Endometrium (tissue), 2 donors: ENCODE measurements around the gene GAA.
"Not testable (repeated sequence)": the region's sequence is repeated elsewhere in the genome, so short reads cannot be mapped to it uniquely, and the experiment has no call there.

Experiments
- FAIRE-seq: peaks from 2 replicates; lab custom pipeline; 2012; peaks lifted over from hg19 to GRCh38; lab: Jason Lieb, UNC
- donor health status: control.
- donor health status: control.

Gene GAA

GRCh38 chr17:80145076-80146075 is 44.0 kb downstream of the GAA start:
- no peak for FAIRE-seq

- FAIRE-seq, result no peak
These were observed 45.0 kb downstream of the GAA start for GRCh38 chr17:80146121-80147034.

DNA sequence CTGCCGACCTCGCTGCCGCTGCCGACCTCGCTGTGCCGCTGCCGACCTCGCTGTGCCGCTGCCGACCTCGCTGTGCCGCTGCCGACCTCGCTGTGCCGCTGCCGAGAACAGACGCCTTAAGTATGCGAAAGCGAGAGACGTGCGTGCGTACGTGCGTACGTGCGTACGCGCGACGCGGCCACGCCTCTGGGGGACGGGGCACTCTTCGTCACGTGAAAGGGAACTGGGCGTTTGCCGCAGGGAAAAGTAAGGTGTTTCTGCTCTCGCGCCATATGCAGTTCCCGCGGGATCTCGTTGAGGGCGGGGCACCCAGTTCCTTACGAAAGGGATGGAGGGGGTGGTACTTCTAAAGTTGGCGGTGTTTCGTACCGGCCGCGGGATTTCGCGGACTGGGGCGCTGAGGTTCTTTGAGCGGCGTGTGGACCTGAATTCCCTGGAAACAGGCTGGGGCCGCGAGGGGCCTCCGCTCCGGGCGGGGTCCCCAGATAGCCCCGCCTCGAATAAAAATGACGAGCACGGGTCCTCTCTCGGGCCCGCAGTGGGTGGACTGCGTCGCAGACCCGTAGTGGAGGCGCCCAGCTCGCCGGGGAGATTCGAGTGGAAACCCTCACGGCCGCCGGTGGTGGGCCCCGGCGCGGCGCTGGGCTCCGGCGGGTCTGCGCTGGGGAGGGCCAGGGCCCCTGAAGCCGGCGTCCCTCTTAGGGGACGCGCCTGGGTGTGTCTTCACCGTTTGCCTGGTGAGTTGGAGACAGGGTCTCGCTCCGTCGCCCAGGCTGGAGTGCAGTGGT is 45.8 kb downstream of the GAA start, which contains the start of gene EIF4A3:
TSS of gene EIF4A3 (minus strand) at position 94 of the 788 bp plus-strand sequence. CDS start 167 bp downstream, outside the sequence.
- peak; percentile 97 for FAIRE-seq

DNA sequence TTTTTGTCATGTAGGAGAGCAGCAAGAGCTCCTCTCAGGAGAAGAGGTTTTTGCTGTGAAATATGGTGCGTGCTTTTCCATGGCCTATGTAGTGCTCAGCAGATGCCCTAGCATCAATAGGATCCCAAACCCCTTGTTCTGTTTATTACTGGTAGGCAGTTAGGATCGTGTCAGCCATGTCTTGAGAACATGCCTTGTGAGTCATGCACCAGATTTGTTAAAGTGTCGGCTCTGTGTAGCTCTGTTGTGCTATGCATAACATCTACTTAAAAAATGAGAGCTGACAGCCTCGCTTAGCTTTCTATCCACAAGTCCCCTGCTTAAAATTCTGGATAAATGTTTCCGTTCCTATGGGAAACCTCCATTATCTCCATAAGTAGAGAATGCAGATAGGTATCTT is 50.0 kb downstream of the GAA start:
- FAIRE-seq, result no peak

DNA sequence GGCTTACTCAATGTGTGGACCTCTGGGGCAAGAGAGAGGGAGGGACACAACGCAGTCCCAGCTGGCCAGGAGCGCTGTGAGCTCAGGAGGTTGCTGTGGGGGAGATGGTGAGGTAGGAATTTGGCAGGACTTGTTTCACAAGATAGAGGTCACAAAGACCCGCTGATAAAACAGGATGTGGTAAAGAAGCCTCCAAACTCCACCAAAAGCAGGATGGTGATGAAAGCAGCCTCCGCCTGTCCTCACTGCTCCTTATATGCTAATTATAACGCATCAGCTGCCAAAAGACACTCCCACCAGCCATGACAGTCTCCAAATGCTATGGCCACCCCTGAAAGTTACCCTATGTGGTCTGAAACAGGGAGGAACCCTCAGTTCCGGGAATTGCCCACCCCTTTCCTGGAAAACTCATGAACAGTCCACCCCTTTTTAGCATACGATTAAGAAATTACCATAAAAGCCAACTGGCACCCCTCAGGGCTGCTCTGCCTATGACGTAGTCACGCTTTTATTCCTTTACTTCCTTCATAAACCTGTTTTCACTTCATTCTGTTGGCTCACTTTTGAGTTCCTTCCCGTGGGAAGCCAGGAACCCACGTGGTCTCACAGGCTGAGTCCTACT is 50.8 kb downstream of the GAA start:
- no peak for FAIRE-seq

DNA sequence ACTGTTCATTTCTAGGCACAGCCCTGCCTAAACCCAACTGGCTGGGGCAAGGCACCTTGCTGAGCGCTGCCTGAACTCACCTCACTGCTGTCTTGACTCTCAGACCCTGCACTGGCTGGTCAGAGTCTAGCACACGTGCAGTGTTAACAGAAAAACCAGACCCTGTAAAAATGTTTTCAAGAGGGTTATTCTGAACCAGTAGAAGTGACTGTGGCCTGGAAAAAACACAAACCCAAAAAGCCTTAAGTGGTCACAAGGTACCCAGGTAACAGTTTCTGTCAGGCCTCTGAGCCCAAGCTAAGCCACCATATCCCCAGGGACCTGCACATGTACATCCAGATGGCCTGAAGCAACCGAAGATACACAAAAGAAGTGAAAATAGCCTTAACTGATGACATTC is 51.6 kb downstream of the GAA start:
- no peak for FAIRE-seq

GRCh38 chr17:80154166-80154565 is 52.8 kb downstream of the GAA start:
- no peak for FAIRE-seq

- FAIRE-seq, result not testable (repeated sequence)
These were observed 54.2 kb downstream of the GAA start for GRCh38 chr17:80155600-80155999.

GRCh38 chr17:80158846-80159245 is 57.5 kb downstream of the GAA start:
- FAIRE-seq, result no peak

DNA sequence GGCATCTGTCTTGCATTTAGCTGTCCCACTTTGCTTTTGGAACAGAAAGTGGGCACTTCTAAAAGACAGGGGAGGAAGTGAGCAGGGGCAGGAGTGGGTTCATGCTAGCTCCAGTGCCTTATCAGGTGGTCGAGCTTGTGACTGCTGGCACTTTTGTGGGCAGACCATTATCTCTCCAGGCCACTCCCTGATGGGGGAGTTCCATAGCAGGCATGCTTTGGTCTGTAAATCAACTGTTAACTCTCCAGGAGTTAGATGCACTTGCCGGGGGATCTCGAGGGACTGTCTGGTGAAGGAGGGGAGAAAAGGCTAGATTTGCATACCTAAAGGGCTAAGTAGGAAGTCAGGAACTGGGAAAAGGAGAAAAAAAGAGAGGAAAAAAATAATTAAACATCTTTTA is 59.2 kb downstream of the GAA start:
- FAIRE-seq, result no peak

GRCh38 chr17:80163336-80163735 is 62.0 kb downstream of the GAA start:
- FAIRE-seq, result no peak

GRCh38 chr17:80164185-80164584 is 62.8 kb downstream of the GAA start:
- FAIRE-seq, result no peak

DNA sequence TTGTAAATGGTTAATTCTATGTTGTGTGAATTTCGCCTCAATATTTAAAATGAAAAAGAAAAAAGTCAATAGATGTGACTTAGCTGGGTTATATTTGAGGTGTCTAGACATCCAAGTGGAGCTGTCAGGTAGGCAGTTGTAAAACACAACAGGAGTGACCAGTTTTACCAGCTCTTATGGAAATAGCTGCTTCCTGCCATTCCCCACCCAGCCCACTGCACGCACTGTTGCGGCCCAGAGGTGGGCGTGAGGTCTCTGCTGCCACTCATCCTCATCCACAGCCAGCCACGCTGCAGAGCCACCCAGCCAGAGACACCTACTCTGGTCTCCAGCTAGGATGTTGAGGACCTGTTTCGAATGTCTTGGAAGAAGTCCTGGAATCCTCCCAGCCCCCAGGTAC is 65.1 kb downstream of the GAA start:
- no peak for FAIRE-seq

- no peak for FAIRE-seq
These were observed 67.0 kb downstream of the GAA start for GRCh38 chr17:80168371-80168770.

GRCh38 chr17:80169107-80169506 is 67.7 kb downstream of the GAA start:
- no peak for FAIRE-seq
